Measurements from ENCODE around the gene CNTRL. TPM values are rescaled to one million over a fixed set of nuclear protein-coding genes. Genes with fewer than 3 reads are reported as not detected.

CNTRL gene
- total RNA-seq, 1 experiment from 2014 or later = 8.6 TPM

DNA sequence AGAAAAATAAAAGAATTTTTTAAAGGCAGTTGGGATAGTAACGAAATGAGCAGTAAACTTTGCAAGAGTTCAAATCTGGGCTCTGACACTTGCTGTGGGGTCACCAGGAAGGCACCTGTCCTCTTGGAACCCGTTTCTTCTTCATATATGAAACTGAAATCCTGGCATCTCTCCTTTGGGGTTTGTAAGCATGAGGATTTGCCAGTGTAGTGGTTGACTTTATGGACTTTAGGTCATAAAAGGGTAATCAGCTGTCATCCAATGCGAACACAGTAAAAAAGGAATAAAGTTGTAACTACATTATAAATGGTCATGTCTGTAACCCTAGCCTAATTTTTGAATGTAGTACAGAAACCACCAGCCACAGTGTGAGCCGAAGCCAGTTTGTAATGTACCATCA, 125.6 kb downstream of the CNTRL start:
- DNase-seq (ENCODE audit: low spot score) = no peak

DNA sequence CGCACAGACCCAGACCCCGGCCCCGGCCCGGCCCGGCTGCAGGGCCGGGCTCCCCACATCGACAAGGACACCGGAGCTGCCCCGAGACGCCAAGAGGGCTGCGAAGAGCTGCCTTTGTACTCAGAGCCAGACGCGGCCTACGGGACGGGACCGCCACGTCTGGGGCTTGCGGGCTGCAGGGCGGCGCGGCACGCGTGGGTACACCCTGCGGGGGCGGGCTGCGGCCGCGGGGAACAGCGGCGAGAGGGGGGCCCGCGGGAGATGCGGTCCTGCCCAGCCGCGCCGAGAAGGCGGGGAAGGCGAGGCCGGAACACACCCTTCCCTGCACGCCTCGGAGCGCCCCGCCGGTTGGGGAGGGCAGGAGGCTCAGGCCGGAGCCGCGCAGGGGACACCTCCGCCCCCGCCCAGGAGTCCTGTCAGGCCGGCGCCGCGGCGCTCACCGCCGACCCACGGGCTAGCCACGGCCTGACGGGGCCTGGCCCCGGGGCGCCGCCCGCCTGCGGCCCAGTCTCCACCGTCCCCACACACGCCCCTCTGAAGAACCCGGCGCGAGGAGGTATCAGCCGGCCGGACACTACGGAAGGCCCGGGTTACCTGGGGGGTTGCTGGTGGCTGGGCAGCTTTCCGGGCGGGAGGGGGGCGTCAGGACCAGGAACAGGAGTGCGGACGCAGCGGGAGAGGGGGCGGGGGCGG, 126.4 kb downstream of the CNTRL start:
- no peak for DNase-seq (ENCODE audit: low spot score)

DNA sequence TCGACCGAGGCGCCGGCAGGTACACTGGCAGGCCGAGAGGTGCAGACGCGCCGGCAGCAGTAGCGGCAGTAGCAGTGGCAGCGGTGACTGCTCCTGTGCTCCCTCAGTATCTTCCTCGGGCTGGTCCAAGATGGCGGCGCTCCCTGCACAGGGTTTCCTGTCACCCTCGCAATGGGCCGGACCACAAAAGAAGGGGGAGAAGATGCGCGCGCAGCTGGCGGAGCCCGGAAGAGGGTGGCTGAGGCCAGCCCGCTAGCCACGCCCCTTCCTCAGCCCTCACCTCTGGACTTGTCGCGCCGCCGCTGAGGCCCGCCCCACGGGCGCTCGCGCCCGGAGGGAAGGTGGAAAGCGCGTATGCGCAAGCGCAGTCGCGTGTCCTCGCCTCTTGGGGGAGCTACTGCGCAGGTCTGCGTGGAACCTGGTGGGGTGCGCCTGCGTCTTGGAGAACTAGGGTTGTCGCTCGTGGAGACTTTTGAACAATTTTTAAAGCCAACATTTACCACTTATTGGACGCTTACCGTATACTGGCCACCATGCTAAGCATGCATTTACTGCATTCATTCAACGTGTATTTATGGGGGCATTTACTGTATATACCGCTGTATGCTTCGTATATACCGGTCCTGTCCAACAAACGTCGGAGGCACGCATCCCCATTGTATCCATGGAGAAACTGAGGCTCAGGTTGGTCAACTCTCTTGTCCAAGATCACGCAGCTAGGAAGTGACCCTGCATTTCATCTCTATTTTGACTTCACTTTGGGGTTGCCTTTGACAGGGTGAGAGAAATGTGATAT, 127.2 kb downstream of the CNTRL start, which contains the start of gene RAB14:
Gene RAB14, minus strand, starts transcription at position 132 of the 796 bp plus-strand sequence. CDS start 8,457 bp downstream, outside the sequence.
- DNase-seq (ENCODE audit: low spot score) = peak; percentile 97

DNA sequence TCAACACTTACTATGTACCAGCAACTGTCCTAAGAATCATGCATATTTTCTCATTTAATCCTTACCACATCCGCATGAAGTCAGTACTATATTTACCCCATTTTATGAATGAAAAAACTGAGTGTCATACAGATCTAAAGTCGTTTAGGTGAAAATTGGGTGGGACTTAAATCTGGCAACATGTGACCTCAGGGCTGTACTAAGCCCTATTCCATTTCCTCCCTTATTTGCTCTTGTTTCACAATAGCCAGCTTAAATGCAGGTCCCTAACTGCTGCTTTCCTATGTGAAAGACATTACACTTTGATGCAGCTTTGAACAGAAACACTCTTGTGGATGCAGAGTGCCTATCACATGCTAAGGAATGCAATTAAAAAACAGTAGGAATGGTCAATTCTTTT, 129.4 kb downstream of the CNTRL start:
- no peak for DNase-seq (ENCODE audit: low spot score)

DNA sequence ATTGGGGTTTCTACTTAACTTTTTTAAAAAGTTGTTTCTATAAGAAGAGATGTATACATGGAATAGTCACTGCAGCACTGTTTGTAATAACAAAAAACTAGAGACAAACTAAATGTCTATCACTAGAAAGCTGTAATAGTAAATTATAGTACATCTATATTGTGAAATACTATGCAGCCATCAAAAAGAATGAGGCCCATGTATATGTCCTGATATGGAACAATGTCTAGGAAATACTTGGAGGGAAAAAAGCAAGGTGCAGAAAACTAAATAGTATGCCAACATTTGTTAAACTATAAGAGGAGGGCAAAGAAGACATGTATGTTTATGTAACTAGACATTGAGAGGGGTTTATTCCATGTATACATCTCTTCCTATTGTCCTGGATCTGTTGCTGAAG, 129.9 kb downstream of the CNTRL start:
- DNase-seq (ENCODE audit: low spot score) = no peak

DNA sequence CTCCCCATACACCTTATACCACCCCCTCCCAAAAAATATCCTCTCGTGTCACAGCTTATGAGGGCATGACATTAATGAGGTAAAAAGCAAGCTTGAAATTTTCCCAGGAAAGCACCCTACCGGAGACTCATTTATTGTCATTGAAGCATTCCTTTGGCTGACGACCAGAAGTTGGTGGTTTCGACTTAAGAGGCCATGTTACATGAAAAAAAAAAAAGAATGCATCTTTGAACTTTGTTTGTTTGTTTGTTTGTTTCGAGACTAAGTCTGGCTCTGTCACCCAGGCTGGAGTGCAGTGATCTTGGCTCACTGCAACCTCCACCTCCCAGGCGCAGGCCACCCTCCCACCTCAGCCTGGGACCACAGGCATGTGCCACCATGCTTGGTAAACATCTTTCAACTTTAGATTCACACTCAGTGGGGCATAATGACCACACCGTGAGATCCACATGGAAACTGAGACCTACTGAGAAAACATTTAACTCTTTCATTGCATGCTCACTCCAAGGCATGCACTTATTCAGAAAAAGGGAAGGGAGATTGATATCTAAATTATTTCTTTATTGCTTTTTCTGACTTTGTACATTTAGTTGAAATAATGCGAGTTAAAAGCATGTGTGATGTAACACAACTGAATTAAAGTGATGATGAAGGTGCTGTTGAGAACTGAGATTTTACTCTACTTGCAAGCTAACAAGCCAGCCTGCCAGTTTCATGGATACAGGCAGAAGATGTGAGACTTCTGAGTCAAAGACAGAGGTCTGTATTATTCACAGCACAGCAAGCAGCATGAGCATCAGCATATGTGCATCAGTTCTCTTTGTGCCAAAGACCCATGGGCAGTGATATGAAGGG, 132.0 kb downstream of the CNTRL start:
- DNase-seq (ENCODE audit: low spot score) = peak; percentile 69

DNA sequence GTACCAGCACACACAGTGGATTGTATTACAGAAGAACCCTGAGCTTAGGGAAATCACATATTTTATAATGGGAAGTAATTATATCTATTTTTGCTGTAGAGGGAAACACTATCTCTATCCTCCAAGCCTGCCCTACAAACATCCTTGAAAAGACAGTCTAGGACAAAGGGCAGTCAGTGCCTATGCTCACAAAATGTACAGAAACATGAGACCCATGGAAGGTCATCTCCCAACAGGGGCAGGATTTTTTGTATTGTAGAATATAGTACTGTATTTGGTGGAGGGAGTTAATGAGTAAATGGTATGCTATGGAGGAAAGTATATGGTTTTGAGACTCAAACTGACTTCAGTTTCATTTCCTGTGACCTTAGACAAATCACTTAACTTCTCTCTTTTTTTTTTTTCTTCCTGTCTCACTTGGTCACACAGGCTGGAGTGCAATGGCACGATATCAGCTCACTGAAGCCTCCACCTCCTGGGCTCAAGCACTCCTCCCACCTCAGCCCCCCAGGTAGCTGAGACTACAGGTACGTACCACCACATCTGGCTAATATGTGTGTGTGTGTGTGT, 132.7 kb downstream of the CNTRL start:
- no peak for DNase-seq (ENCODE audit: low spot score)

DNA sequence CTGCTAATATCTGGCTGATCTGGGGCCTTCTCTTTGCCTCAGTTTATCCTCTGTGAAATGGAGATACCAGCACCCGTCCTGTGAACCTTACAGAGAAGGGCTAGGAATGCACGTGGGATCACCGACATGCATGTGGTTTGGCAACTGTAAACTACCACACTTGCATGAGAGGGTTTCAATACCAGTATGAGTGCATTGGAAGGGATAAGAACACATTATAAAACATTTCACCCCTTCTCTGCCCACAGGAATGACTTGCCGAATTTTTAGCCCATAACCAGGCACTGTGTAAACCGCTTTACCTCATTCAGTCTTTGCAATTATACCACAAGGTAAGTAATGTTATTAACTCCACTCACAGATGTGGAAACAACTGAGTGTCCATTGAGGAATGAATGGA, 135.8 kb downstream of the CNTRL start:
- DNase-seq (ENCODE audit: low spot score) = no peak

DNA sequence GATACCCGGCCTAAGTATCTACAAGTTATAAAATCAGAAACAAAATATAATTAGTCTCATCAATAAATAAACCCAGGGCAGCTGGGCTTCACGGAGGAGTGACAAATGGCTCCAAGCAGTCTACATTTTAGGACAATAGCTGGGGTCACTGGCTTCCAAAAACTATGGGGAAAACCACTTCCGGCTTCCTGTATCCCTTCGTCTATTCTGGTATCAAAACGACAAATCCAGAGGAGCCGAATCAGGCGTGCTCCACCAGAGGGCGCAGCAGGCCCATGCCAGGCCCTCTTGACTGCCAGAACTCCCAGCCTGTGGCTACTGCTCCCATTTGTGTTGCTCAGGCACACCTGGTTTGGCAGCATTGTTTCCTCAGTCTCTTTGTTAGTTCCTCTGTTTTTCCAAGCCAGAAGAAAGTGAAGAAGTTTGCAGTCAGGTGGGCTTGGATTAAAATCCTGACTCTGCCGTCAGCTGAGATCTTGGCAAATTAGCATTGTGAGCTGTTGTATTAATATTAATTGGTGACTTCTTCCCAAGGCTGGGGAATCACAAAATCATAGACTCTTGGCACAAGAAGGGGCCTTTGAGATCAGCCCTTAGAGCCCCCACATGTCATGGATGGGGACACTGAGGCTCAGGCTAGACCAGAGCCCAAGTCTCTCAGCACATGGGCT, 138.5 kb downstream of the CNTRL start:
- peak; percentile 88 for DNase-seq (ENCODE audit: low spot score)

DNA sequence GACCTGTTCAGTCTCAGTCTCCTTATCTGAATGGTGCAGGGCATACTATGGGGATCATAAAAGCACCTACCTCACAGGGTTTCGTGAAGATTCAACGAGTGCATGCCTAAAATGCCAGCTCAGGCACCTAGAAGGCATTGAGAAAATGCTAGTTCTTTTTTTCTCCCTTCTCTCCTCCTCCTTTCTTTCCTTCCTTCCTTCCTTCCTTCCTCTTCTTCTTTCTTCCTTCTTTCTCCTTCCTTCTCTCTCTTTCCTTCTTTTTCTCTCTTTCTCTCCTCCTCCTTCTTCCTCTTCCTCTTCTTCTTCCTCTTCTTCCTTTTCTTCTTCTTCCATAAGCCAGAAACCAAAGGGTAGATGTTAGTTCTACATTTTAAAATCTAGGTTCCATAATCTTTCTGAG, 139.2 kb downstream of the CNTRL start:
- no peak for DNase-seq (ENCODE audit: low spot score)

DNA sequence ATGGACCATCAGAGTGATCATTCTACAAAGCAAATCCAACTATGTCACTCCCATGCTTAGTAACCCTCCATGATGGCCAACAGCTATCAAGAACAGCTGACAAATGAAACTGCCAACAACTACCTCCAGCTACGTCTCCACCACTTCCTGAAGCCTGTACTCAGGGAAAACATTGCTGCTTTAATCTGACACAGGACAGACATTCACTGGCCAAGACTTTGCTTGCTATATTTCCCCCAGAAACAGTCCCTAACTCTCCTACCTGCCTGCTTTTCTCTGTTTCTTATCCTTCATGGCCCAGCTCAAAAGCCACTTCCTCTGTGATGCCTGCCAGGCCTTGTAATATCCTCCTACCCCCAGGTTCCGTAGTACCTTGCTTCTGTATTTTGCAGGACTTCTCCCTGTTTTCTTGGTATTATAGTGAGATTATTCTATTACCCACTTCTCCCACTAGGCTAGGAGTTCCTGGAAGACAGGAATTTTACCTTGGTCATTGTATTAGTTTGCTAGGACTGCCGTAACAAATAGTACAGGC, 141.6 kb downstream of the CNTRL start:
- no peak for DNase-seq (ENCODE audit: low spot score)

DNA sequence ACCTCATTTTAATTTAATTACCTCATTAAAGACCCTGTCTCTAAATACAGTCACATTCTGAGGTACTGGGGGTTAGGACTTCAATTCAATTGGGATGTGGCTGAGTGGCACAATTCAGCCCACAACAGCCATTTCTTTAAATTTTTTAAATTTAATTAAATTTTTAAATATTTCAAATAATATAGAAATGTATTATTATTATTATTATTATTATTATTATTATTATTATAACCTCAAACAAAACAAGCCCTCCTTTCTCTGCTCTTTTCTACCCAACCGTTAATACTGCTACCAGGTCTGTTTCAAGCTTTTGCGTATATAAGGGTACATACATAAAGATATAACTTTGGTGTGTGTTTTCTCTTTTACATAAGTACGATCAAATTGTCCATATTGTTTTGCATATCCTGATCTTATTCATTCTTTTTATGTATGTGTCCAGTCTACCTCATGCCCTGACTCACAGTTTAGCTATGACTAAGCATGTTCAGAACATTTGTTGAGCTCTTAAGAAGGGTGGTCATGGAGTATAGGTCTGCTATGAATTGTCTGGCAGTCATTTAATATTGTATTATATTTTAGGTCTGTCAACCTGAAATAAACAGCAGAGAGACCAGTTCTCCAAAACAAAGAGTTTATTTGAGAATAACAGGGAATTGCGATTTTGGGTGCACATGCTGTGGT, 143.0 kb downstream of the CNTRL start:
- DNase-seq (ENCODE audit: low spot score) = no peak

DNA sequence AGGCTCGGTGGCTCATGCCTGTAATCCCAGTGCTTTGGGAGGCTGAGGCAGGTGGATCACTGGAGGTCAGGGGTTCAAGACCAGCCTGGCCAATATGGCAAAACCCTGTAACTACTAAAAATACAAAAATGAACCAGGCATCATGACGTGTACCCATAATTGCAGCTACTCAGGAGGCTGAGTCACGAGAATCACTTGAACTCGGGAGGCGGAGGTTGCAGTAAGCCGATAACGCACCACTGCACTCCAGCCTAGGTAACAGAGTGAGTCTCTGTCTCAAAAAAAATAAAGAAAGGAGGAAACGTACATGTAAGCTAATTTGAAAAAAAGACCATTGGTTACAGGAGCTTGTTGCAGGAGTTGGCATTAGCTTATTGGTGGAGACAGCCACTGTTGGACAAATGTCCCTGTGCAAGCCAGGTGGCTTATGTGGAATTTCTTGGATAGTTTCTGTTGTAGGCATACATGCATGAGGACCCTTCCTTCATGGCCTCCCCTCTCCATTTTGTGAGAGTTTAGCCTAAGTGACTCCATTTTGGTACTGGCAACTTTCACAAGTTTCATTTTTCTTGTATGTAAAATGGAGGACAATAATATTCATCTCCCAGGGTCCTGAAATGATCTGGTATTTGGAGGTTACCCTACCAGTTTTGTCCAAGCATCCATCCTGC, 143.7 kb downstream of the CNTRL start:
- DNase-seq (ENCODE audit: low spot score) = no peak

DNA sequence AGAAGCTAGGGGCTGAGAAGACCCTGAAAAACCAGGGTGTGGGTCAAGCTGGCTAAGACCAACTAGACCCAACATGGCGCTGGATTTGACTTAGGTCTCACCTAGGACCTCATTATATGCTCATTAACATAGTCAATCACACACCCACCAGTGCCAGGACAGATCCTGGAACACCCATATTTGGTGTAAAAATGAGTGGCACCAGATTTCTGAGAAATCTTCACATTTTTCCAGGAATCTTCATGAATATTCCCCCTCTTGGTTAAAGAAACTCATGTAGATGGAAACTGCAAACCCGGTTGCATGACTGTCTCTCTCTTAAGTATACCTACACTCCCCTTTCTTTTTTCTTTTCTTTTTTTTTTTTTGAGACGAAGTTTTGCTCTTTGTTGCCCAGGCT, 144.8 kb downstream of the CNTRL start:
- no peak for DNase-seq (ENCODE audit: low spot score)

DNA sequence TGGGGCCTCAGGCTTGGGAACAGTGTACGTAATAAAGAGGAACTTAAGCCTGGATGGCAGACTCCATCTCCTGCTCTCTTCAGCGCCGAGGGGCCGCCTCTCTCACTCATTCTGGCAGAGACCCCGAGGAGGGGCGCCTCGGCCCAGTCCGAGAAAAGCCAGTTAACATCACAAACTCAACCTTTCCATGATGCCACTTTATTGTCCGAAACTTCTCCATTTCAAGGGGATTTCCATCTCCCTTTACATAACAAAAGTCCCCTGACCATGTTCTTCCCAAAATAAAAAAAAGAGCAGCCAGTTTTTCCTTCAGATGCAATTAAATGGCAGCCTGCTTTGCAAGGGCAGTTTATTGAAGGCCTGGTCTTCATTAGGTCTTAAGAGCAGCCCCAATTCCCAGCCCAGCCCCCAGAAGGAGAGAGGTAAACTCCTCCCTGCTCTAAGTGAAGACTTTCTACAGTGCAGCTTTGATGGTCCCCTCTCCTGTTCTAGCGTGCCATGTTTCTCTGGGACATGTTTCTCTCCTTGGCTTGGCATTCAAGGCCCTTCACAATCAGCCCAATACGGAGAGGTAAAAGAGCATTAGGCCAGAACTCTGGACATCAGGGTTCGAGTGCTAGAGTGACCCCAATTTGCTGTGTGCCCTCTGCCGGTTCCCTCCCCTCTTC, 146.4 kb downstream of the CNTRL start:
- DNase-seq (ENCODE audit: low spot score) = no peak

DNA sequence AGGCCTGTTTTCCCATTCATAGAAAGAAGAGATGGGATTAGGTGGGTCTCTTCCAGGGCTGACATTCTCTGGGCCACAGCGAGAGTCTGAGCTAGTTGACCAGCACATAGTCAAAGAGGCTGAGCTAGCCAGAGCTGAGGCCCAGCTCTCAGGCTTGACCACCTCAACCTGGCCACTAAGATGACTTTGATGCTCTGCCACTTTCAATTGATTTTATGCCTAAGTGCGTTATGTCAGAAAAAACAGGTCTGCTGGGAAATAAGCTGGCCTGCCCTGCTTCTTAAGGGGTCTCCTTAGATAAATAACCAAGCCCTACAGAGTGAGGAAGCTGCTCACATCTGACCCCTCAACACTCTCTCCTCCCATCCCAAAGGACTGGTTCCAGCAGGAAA, 146.9 kb downstream of the CNTRL start:
- DNase-seq (ENCODE audit: low spot score) = no peak

DNA sequence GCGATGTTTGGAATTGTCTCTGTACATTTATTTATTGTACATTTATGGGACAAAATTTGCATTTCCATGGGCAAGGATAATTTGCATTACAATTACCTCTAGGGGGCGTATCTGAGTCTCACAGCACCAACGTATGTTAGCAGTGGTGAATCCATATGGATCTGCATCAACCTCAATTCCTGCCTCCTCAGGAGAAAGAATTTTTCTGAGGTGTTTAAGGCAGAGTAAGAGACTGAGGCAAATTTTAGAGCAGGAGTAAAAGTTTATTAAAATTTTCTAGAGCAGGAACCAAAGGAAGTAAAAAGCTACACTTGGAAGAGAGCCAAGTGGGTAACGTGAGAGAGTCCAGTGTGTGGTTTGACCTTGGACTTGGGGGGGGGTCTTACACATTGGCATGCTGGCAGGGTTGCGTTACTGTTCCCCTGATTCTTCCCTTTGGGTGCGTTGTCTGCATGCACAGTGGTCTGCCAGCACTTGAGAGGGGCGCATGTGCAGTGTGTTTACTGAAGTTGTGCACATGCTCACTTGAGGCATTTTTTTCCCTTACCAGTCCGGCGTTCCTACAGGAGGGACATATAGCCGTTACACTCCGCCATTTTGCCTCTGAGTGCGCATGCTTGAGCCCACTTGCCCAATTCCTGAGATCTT, 147.9 kb downstream of the CNTRL start:
- DNase-seq (ENCODE audit: low spot score) = peak; percentile 53

DNA sequence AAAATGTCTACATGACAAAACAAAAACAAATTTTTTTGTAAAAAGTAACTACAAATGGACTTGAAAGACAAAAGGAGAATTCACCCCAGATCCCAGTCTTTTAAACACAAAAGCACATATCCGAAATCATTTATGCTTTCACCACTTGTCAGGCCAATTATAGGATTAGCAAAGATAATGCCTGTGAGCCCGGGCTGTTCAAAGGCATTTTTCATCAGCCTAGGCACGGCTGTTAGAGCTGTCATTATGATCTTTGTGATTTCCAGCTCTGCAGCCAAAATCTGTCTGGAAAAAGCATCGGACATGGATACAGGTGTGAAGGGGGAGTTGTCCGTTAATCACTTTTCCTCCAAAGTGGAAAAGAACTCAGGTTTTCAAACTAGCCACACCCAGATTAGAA, 150.5 kb downstream of the CNTRL start:
- no peak for DNase-seq (ENCODE audit: low spot score)

DNA sequence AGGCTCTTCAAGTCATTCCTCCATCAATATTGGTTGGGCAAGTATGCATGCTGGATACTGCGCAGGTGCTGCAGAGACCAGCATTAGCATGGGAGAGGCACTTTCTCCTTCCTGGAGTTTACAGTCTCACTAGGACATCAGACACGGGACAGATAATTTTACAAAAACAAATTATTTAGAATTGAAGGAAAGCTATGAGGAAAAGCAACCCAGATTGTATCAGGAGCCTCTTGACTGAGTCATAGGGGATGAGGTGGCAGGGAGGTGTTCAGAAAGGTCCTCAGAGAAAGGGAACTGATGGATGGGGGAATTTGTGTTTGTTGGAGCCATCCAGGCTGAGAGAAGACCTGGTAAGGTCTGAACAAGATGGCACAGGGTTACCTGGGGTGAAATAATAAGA, 151.4 kb downstream of the CNTRL start:
- DNase-seq (ENCODE audit: low spot score) = no peak

All from H4 (cell line).